Activated T-cell treated with anti-CD3 and anti-CD28 coated beads for 24 hours (primary cell): Measurements from ENCODE around the gene CD44.

Source experiments
- DNase-seq: peaks from one replicate; pipeline ENCODE4 v3.0.0-alpha.2; 2020; ENCODE audit warnings: low read depth

The CD44 gene

GRCh38 chr11:35177370-35177769, 38.4 kb downstream of the CD44 start:
- DNase-seq: peak; percentile 43

GRCh38 chr11:35178067-35178805, 39.3 kb downstream of the CD44 start:
- DNase-seq: no peak

GRCh38 chr11:35178873-35179272, 39.9 kb downstream of the CD44 start:
- DNase-seq: no peak

DNA sequence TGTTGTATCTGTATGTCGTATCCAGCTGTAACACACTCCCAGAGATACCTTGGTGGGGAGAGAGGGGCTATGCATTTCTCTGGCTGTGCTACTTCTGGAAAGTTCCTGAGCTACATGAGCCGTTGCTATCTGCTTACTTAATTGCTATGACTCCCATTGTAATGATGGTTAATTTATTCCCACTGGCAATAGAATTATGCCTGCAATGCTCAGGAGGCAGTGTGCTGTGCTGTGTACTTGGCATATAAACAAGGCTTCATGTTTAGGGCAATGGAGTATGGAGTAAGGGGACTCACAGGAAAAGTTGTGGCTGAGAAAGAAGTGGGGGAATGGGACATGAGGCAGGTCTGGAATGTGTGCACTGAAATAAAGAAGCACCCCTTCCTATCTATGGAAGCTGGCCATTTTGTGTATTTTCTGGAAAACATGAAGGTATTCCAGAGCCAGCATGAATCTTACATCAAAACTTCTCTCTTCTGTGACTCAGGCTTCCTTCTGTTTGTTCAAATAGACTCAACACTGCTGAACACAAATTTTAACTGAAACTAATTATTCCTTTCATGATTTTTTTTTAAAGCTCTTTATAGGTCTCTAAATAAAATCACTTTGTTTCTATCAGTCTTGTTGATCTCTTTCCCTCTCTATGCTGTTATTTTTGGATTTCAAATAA, 40.6 kb downstream of the CD44 start:
- no peak for DNase-seq

- no peak for DNase-seq
These were observed 41.6 kb downstream of the CD44 start for GRCh38 chr11:35180317-35181233.

DNA sequence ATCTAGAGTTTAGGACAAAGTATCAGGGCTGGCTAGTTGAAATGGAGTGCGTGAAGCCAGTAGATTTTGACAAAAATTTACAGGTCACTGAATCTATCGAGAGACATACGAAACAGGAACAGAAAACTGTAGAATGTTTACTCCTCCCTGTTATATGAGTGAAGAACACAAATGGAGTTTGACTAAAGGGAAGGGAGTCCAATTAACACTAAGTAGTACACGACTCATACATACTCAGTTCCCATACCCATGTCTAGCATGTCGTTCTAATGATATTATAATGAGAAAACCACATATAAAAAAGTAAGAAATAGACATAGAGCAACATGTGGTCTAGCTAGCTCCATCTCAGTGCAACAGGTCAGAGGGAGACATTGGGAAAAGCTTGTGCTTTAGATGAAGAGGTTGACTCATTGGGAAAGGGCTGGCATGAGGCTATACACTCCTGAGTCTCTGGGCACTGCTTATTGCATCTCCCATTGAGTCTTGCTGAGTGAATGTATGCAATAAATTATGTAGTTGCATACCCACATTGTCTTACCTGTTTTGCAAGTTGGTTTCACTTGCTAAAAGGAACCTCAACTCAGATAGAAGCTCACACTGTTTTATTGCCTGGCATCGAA, 43.5 kb downstream of the CD44 start:
- DNase-seq: no peak

GRCh38 chr11:35183326-35183925, 44.5 kb downstream of the CD44 start:
- no peak for DNase-seq

DNA sequence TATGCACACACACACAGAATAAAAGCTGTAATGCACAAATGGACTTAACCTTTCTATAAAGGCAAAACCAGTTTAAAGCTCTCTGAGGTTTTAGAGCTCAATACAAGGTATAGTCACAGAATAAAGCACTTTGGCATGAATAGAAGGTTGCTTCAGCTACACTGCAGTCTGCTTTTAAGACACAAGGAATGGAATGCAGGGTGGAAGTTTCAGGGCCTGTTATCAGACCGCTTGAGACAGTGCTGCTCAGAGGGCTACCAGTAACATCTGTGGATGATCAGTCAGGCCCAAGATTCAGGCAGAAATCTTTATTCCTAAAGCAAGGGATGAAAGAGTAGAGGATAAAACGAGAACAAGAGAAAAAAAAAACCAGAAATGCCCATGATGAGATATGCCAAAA, 46.7 kb downstream of the CD44 start:
- no peak for DNase-seq

DNA sequence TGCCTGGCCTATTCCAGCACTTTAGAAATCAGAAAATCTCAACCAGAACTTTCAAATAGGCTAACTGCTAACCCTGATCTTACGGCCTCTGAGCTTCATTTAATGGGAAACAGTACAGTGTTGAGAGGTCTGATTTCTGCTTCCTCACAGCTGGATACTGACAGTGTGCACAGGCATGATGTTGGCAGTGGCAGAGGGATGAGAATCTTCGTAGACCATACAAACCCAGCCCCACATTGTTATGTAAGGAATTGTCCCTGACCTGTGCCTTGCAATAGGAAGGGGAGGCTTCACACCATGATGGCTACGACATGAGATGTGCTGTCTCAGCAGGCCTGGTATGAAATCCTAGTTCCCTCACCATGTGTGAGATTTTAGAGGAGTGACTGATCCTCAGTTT, 49.0 kb downstream of the CD44 start:
- no peak for DNase-seq

DNA sequence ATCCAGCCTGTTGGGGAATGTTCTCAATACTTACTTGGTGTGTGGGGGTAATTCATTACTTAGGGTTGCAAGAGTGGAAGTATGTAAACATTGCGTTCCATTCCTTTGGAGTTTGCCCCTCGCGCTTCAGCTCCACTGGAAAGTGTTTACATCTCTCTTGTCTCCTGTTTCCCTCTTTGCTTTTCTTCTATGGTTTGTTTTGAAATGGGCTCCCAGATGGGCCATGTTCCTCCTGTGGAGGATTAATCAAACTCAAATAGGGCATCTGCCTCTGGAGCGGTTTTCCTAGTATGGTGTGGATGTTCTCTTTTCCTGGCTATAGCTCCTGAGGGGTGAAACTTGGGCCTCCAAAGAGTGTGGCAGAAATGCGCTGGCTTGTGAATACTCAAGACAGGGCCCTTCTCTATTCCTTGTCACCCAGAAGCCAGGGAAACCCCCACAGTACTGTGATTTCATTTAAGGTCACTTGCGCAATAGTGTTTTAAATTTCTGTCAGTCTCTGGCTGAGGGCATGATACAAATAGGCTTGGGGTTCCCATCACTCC, 51.9 kb downstream of the CD44 start:
- no peak for DNase-seq

DNA sequence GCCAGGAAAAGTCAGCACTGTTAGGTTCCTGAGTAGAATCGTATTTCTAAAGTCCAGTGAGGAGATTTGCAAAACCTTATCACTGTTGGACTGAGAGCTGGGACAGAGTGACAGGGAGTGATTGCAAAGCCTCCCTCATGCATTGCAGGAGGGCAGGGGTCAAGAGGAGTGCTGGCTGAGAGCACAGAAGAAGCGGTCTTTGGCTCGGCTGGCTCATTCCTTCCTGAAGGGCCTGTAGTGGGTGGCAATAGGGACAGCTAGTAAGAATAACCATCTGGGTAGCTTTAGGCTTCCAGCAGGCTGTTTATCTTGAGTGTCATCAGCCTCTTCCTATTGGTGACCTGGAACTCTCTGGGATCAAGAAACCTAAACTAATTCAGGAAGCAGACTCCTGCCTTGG, 53.4 kb downstream of the CD44 start:
- DNase-seq: no peak

DNA sequence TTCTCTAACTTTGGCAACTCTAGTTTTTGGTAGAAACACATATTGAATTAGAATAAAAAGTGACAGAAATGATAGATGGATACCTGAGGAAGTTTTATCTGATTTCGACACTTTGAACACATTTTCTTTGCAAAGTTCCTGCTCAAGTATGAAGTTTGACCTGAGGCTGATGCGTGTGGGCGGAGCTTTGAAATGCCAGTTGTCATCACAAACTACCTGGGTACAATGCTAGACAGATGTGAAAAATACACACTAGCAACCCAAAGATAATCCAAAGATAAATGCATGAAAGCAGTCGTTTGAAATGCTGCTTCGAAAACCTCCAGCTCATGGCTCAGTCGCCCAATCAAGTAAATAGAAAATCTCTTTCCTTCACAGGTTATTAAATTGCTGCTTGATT, 54.8 kb downstream of the CD44 start:
- DNase-seq: no peak

GRCh38 chr11:35197292-35197691, 58.3 kb downstream of the CD44 start:
- no peak for DNase-seq

DNA sequence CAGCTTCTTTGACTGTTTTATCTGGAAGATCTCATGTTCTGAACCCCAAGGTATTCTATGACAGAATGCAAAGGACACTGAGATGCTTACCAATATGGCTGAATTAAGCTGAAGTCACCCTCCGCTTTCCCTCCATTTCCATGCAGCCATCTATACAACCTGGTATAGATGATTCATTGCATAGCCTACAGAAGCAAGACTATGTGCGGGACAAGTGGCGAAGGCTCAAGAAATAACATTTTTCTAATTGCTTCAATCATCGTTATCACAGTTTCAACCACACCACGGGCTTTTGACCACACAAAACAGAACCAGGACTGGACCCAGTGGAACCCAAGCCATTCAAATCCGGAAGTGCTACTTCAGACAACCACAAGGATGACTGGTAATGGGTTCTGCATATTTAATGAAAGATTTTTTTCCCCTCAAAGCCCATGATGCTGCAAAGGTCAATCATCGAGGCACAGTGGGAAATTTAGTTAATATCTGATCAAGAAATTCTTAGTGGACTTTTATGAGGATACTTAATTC, 61.9 kb downstream of the CD44 start:
- no peak for DNase-seq

DNA sequence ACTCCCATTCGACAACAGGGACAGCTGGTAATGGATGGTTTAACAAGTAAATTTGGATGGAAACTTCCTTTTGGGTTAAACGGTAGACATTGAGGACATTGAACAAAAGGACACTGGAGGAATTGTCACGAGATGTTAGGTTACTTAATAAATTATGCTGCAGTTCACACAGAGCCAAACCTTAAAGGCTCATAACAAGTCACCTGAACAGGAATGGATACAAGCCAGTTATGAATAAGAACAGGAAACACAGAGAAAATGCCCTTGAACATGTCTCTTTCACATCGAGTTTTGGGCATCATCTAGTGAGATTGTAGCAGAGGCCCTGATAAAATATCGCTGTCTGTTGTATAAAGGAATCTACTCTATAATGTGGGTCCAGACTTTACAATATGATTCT, 65.6 kb downstream of the CD44 start:
- no peak for DNase-seq

- no peak for DNase-seq
These were observed 67.6 kb downstream of the CD44 start for GRCh38 chr11:35206616-35207015.

DNA sequence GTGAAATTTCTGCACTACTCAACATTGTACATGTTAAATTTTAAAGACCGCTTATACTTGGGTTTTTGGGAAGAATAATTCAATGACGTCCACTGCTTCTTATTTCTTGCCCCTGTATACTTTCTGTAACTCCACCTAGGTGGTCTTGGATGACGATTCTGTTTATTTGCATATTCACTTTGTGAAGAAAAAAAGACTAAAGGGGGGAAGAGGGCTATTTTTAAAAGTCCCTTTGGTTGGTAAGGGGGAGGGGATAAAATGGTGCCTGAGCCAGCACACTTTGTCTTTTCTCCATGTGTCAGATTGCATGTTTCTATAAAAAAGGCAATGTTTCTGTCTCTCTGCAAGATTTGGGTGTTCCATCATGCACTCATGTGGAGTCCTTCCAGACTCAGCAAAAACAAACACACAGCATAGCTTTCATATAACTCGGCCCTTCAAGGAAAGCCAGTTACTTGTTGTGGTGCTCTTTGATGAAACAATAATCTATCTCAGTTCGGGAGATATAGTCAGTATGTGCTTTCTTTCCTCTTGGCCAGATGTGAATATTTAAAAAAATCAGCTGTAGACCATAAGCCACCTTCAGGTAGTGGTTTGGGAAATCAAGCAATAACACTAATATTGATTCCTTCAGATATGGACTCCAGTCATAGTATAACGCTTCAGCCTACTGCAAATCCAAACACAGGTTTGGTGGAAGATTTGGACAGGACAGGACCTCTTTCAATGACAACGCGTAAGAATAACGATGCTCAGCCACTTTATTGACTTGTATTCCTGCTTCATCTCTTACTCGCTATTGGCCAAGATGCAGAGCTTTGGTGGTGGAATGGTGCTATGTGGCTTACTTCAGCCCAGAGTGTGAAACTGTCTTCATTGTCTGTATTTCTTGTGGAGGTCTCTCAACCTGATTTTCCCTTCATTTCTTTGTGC, 68.8 kb downstream of the CD44 start:
- DNase-seq: no peak

DNA sequence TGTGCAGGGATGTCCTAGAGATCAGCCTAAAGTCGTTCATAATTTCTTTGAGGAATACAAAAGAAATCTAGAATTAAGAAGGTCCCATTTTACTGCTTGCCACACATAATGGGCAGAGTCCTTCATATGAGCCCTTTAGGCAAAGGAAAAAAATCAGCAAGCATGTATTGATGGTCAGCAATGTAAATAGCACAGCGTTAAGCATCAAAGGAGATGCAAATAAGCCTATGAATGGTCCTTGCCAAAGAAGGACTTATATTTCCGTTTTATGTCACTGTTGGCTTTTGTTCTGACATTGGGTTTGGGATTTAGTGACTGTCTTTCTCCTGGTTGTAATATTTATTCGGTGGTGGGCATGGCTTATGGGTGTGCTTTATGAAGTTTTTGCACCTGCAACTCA, 69.8 kb downstream of the CD44 start:
- no peak for DNase-seq

DNA sequence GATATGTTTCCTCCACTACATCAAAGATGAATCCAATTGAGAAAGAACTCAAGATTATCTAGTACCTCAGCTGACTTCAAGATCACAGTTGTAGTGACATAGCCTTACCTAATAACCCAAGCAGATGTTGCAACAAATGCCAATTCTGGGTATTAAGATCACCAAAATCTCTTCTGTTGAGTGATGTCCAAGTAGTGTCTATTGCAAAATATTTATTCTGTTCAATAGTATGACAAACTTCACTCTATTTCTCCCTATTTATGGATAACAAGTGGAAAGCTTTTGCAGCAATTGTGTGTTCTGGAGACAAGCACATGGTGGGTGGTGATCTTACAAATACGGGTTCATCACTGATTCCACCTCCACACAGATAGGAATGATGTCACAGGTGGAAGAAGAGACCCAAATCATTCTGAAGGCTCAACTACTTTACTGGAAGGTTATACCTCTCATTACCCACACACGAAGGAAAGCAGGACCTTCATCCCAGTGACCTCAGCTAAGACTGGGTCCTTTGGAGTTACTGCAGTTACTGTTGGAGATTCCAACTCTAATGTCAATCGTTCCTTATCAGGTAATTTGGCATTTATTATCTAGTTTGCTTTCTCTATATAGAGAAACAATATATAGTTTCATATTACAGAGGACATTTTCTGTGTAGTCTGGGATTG, 72.0 kb downstream of the CD44 start:
- no peak for DNase-seq

GRCh38 chr11:35211952-35212351, 73.0 kb downstream of the CD44 start:
- DNase-seq: no peak
